Ovary (tissue), 9 donors: ENCODE measurements around the gene OPCML. TPM values are rescaled to one million over a fixed set of nuclear protein-coding genes. Genes with fewer than 3 reads are reported as not detected.

Source experiments
- DNase-seq, 5 donors: peaks; one replicate each; pipeline ENCODE4 v3.0.0-alpha.2; 2019 to 2020
- H3K27ac ChIP-seq, 2 donors: fragments of 200-600 bp; one replicate each; pipeline versions ENCODE4 v1.5.1 to v1.8.0; 2019 to 2022
- H3K27me3 ChIP-seq: fragments of 200-600 bp; one replicate; pipeline ENCODE4 v1.8.0; 2022
- H3K36me3 ChIP-seq: fragments of 200-600 bp; sonication (generic); one replicate; pipeline ENCODE4 v1.5.1; 2019
- H3K4me1 ChIP-seq: one replicate; pipeline ENCODE4 v1.8.1; 2013; ENCODE audit warnings: mild to moderate bottlenecking, moderate library complexity; ENCODE audit not compliant: insufficient read depth
- H3K4me3 ChIP-seq: fragments of 200-600 bp; sonication (generic); one replicate; pipeline ENCODE4 v1.5.1; 2017
- H3K9me3 ChIP-seq, 2 donors: fragments of 200-600 bp in 1 of 2; sonication (generic) in 1 of 2; one replicate each; pipeline versions ENCODE4 v1.5.1 to v1.8.1; 2013 to 2019; ENCODE audit warnings: mild to moderate bottlenecking in 1 of 2, moderate library complexity in 1 of 2
- EP300 ChIP-seq: sonication (generic); formaldehyde crosslinking; IDR thresholded peaks from one replicate; pipeline ENCODE4 v1.6.1; 2017; ENCODE audit warnings: antibody characterized with exemption
- POLR2A ChIP-seq: fragments of 450-650 bp; IDR thresholded peaks from one replicate; pipeline ENCODE4 v1.6.1; 2017; ENCODE audit warnings: antibody characterized with exemption, mild to moderate bottlenecking, moderate library complexity
- WGBS, 3 donors: extraction: QIAGEN DNeasy Blood & Tissue Kit in 1 of 3; methylation state at CpG; one replicate each; pipeline versions ENCODE4 v1.1.5 to v1.1.7; 2013 to 2017; 5-methylcytosine and 5-hydroxymethylcytosine counted together
- intact Hi-C, 4 donors: fragments of 100-400 bp; cut with DNase I; formaldehyde crosslinking; loops; one replicate each; pipeline versions ENCODE4 v1.11.0 to v1.15.1; 2022 to 2023
- polyA plus RNA-seq, 2 donors: library from polyadenylated mRNA; stranded (reverse); fragments of 200-250 nt in 1 of 2; fragments of 350-450 nt in 1 of 2; fragmentation: Illumina TruSeq in 1 of 2; extraction: RNeasy Lipid Tissue Mini Kit (QIAGEN cat#74804) in 1 of 2; gene quantifications; one replicate each; pipeline ENCODE4 v1.2.3, GENCODE V29; 2013 to 2014
- total RNA-seq, 7 donors: library from RNA; depleted of rRNA in 2 of 7; stranded (reverse); fragments of >200 nt in 2 of 7; fragmentation: NEBNext Ultra II Directional in 3 of 7; extraction: Animal tissue kit (Norgen Biotek cat#: 25700) in 3 of 7; gene quantifications; one replicate each; pipeline versions ENCODE4 v1.1.0 to v1.2.4, GENCODE V29; 2016 to 2023
- TF ChIP-seq, protein P1 (sequence below), 3 donors: fragments of 450-650 bp in 2 of 3; fragments of 200-600 bp in 1 of 3; IDR thresholded peaks; one replicate each; pipeline versions ENCODE4 v1.5.1 to v1.8.0; 2016 to 2022; ENCODE audit warnings: antibody characterized with exemption in 3 of 3, mild to moderate bottlenecking in 1 of 3
- donor health status: DM: no; HTN: no; CAD: no; lungs with moderate emphysema.
- donor health status: DM: no; HTN: no; CAD: no.
- donor health status: Bipolar disorder and iron deficiency.
- donor health status: DM: yes; HTN: yes; CAD: no.
- donor health status: DM: no; HTN: no; CAD: no.
- donor health status: DM: yes; HTN: yes; CAD: no.

The OPCML gene
- total and polyA plus RNA-seq, 9 donors, result under 0.01 to 2.8 (median 0.32) TPM; not detected in 2

DNA sequence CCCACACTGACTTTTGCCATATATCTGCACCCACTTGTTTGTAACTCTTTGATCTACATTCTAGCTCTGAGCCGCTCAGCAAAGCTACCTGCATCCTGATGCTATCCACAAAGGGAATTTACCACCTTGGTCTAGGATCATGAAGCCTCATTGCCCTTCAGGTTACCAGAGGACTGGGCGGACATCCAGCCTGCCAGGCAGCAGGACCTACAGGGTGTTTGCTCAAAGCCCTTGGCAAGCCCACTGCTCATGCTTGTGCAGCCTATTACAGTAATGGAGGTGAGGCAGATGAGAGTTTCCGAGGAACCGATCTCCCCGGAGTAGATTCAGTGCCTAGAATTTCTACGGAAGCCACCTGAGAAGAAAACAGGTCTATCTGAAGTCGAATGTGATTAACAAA, 417.2 kb downstream of the OPCML start:
- Histone ChIP-seq H3K27me3 (no peaks in the 10 kb centered on the region), H3K27ac (no peak overlapping the region), H3K4me3 (no peak overlapping the region), H3K9me3 (no peaks in the 10 kb centered on the region), H3K4me1 (no peaks in the 10 kb centered on the region), H3K36me3 (no peaks in the 10 kb centered on the region)
- WGBS, 3 donors, result 83 to 86% (median 85%) methylated on average over 7 of the region's 7 CpGs
- intact Hi-C loops, result no loop called here
- DNase-seq, result no peak
- TF ChIP-seq POLR2A, result no peak
- TF ChIP-seq EP300, result no peak
- TF ChIP-seq, protein P1, sequence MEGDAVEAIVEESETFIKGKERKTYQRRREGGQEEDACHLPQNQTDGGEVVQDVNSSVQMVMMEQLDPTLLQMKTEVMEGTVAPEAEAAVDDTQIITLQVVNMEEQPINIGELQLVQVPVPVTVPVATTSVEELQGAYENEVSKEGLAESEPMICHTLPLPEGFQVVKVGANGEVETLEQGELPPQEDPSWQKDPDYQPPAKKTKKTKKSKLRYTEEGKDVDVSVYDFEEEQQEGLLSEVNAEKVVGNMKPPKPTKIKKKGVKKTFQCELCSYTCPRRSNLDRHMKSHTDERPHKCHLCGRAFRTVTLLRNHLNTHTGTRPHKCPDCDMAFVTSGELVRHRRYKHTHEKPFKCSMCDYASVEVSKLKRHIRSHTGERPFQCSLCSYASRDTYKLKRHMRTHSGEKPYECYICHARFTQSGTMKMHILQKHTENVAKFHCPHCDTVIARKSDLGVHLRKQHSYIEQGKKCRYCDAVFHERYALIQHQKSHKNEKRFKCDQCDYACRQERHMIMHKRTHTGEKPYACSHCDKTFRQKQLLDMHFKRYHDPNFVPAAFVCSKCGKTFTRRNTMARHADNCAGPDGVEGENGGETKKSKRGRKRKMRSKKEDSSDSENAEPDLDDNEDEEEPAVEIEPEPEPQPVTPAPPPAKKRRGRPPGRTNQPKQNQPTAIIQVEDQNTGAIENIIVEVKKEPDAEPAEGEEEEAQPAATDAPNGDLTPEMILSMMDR (IDR thresholded peaks at IDR 0.05), result no peak

- DNase-seq, result no peak
- intact Hi-C loops, result no loop called here
- H3K36me3 ChIP-seq, result no peaks in the 10 kb centered on the region
- WGBS, 3 donors, result 52 to 72% (median 57%) methylated on average over 3 of the region's 3 CpGs
- H3K27me3 ChIP-seq, result no peaks in the 10 kb centered on the region
- TF ChIP-seq POLR2A (no peak), EP300 (no peak)
- TF ChIP-seq, protein P1 (IDR thresholded peaks at IDR 0.05), result no peak
- no peak overlapping the region for H3K4me3 ChIP-seq
- H3K4me1 ChIP-seq, result no peaks in the 10 kb centered on the region
- no peak overlapping the region for H3K27ac ChIP-seq
- H3K9me3 ChIP-seq, result no peaks in the 10 kb centered on the region
Measured at GRCh38 chr11:133107763-133108162, 424.5 kb downstream of the OPCML start.

DNA sequence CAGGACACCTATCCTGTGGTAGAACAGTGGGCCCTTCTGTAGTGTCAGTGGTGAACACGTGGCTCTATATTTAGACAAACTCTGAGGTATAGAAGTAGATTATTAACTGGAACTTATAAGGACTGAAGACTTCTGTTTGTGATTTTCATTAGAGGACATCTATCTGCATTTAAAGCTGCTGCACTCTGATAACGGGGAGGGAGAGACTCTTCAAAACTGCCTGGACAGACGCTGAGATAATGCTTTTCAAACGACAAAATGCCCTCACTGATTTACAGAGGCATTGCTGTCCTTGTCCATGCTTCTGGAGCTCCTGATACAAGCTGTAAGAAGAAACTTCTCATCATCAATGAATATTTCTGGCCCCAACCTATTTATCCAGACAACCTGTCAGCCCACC, 425.2 kb downstream of the OPCML start:
- no peaks in the 10 kb centered on the region for H3K27me3 ChIP-seq
- no peak for DNase-seq
- no peaks in the 10 kb centered on the region for H3K36me3 ChIP-seq
- WGBS, 3 donors, result 50 to 66% (median 56%) methylated on average over 4 of the region's 4 CpGs
- no peaks in the 10 kb centered on the region for H3K9me3 ChIP-seq
- no peaks in the 10 kb centered on the region for H3K4me1 ChIP-seq
- intact Hi-C loops, result no loop called here
- no peak overlapping the region for H3K4me3 ChIP-seq
- H3K27ac ChIP-seq, result no peak overlapping the region
- TF ChIP-seq EP300 (no peak), POLR2A (no peak)
- TF ChIP-seq, protein P1 (IDR thresholded peaks at IDR 0.05), result no peak

DNA sequence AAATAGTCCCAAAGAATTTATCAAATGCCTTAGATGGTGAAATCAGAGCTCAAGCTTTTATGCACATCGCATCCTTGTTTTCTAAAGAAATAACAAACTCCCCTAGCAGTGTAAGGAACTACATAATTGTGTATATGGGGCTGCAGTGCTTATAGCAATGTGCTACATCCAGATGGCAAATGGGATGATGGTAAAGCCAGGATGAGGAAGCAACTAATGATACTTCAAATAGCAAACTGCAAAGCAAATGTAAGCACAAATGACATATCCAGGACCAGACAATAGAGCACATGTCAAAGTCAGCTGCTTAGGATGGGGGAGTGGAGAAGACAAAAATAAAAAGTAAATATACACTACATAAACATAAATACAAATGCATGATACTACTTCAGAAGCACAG, 425.9 kb downstream of the OPCML start:
- WGBS, 3 donors, result 88 to 93% (median 89%) methylated on average over 1 of the region's 1 CpG

More for the DNA sequence above, 425.9 kb downstream of the OPCML start:
- intact Hi-C loops, result no loop called here
- DNase-seq, result no peak
- H3K4me1 ChIP-seq, result no peaks in the 10 kb centered on the region
- H3K4me3 ChIP-seq, result no peak overlapping the region
- H3K27me3 ChIP-seq, result no peaks in the 10 kb centered on the region
- no peaks in the 10 kb centered on the region for H3K36me3 ChIP-seq
- no peak overlapping the region for H3K27ac ChIP-seq
- TF ChIP-seq, protein P1 (IDR thresholded peaks at IDR 0.05), result no peak
- no peak for TF ChIP-seq EP300
- H3K9me3 ChIP-seq, result no peaks in the 10 kb centered on the region
